Stimulated activated naive B cell treated with anti-CD40 and anti-IgM and Interleukin-4, amounts not matched to agents 10 μg/mL and 1 μg/mL and 100 μg/mL, for 72 hours (primary cell): ENCODE data around the gene GJD4.
A peak's percentile ranks its signal among the peaks of the same experiment; 100 is the strongest.

Experiments
- ATAC-seq, 2 donors: fragments of 150-1000 bp; cut with Tn5 transposase; replicated peaks; 2 replicates each; pipeline ENCODE4 v1.10.0; 2021; ENCODE audit warnings: moderate library complexity in 1 of 2
- DNase-seq: peaks from one replicate; pipeline ENCODE4 v3.0.0; 2021
- H3K27ac Mint-ChIP-seq: one replicate; pipeline ENCODE4 v1.8.0; 2022; ENCODE audit warnings: mild to moderate bottlenecking, mixed read lengths
- H3K27me3 Mint-ChIP-seq, 2 donors: one replicate each; pipeline ENCODE4 v1.8.0; 2022; ENCODE audit warnings: mixed read lengths in 2 of 2
- H3K36me3 Mint-ChIP-seq, 2 donors: one replicate each; pipeline ENCODE4 v1.8.0; 2022; ENCODE audit warnings: mixed read lengths in 2 of 2, mild to moderate bottlenecking in 1 of 2
- H3K4me1 Mint-ChIP-seq, 2 donors: one replicate each; pipeline ENCODE4 v1.8.0; 2022; ENCODE audit warnings: mixed read lengths in 2 of 2, mild to moderate bottlenecking in 1 of 2
- H3K4me3 Mint-ChIP-seq, 2 donors: one replicate each; pipeline ENCODE4 v1.8.0; 2022; ENCODE audit warnings: mild to moderate bottlenecking in 2 of 2, mixed read lengths in 2 of 2, moderate library complexity in 1 of 2
- H3K9me3 Mint-ChIP-seq, 2 donors: one replicate each; pipeline ENCODE4 v1.8.0; 2022; ENCODE audit warnings: mixed read lengths in 2 of 2, mild to moderate bottlenecking in 1 of 2

GJD4 gene

DNA sequence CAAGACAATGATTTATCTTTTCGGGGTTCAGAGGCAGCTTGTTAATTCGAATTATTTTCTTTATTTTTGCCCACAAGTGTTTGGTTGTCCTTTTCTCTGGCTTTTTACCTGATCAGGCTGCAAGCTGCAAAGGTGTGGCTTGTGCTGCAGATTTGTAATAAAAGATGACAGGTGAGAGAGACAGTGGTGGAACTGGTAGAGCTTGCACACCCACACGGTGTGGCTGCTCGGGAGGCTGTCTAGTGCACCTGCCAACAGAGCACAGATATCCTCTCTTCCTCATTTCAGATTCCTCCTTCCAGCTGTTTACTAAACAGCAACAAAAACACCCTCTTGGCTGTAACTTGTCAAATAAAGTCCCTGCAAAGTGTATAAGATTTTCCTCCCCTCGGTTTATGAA is 9.2 kb downstream of the GJD4 start:
- Mint-ChIP-seq H3K36me3 (peaks cover 4 to 7% of the 10 kb centered on the region in 2 donors), H3K9me3 (peaks cover 7 to 10% of the 10 kb centered on the region in 2 donors), H3K27me3 (peaks cover 29 to 63% of the 10 kb centered on the region in 2 donors), H3K4me1 (no peaks in the 10 kb centered on the region), H3K4me3 (no peak overlapping the region), H3K27ac (no peak overlapping the region)
- ATAC-seq (no peak), DNase-seq (no peak)

DNA sequence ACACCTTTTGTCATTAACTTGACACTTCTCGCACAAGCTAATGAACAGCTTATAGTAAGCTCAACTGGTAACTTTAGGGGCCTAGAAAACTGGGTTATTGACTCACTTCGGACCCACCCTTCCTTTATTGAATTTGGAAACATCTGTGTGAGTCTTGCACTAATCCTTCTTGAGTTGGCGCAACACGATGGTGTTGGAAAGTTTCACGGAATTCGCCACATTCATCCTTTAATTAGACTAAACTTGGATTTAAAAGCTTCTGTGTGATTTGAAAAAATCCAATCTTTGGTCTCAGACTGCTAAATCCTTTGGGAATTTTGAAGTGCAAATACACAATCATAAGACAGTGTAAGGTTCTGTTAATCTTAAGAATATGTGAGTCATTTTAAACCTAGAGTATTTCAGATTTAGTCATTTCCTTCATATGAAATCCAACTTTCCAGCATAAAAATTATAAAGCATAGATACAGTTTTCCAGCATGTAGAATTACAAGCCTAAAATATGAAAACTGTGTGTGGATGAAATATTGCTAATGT is 21.9 kb downstream of the GJD4 start:
- peaks cover 21 to 28% of the 10 kb centered on the region in 2 donors for H3K27me3 Mint-ChIP-seq
- H3K36me3 Mint-ChIP-seq, result no peaks in the 10 kb centered on the region
- peaks cover 0 to 2% of the 10 kb centered on the region in 2 donors for H3K9me3 Mint-ChIP-seq

DNA sequence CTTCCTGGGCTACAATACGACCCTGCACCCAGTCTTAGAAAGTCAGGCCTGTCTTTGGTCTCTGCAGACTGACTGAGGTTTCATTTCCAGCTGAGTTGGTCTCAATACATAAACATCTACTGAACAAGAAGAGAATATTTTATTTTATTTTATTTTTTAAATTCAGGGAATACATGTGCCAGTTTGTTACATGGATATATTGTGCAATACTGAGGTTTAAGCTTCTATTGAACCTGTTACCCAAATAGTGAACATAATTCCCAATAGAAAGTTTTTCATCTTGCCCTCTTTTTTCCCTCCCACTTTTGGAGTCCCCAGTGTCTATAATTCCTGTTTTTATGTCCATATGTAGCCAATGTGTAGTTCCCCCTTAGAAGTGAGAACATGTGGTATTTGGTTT is 26.3 kb downstream of the GJD4 start:
- DNase-seq (no peak), ATAC-seq (no peak)
- H3K36me3 Mint-ChIP-seq, result no peaks in the 10 kb centered on the region
- no peak overlapping the region for H3K27ac Mint-ChIP-seq
- no peak overlapping the region for H3K4me3 Mint-ChIP-seq
- H3K4me1 Mint-ChIP-seq, result peaks cover 0 to 4% of the 10 kb centered on the region in 2 donors
- peaks cover 26 to 46% of the 10 kb centered on the region in 2 donors for H3K27me3 Mint-ChIP-seq
- H3K9me3 Mint-ChIP-seq, result peaks cover 0 to 2% of the 10 kb centered on the region in 2 donors

More for the DNA sequence above, 21.9 kb downstream of the GJD4 start:
- Mint-ChIP-seq H3K4me1 (no peaks in the 10 kb centered on the region), H3K27ac (no peak overlapping the region), H3K4me3 (no peak overlapping the region)
- no peak for ATAC-seq
- no peak for DNase-seq

DNA sequence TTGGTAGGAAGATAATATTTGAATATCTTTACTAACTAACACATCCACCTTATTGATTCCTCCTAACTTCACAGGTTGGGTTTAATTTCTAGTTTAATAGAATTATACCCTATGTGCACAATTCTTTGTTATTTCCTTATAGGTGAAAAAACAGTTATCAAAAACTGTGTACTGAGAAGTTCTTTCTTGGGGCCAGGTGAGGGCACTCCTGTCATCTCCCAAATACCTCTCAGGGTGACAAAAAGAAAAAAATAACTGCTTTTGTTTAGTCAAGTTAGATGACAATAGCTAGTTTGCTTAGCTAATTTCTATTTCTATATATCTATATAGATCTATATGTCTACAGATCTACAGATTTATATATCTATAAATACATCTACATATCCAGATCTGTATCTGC is 26.9 kb downstream of the GJD4 start:
- Mint-ChIP-seq H3K4me3 (no peak overlapping the region), H3K9me3 (peaks cover 0 to 2% of the 10 kb centered on the region in 2 donors), H3K27ac (no peak overlapping the region), H3K4me1 (peaks cover 0 to 4% of the 10 kb centered on the region in 2 donors), H3K36me3 (no peaks in the 10 kb centered on the region), H3K27me3 (peaks cover 24 to 51% of the 10 kb centered on the region in 2 donors)
- no peak for DNase-seq
- ATAC-seq, result no peak

DNA sequence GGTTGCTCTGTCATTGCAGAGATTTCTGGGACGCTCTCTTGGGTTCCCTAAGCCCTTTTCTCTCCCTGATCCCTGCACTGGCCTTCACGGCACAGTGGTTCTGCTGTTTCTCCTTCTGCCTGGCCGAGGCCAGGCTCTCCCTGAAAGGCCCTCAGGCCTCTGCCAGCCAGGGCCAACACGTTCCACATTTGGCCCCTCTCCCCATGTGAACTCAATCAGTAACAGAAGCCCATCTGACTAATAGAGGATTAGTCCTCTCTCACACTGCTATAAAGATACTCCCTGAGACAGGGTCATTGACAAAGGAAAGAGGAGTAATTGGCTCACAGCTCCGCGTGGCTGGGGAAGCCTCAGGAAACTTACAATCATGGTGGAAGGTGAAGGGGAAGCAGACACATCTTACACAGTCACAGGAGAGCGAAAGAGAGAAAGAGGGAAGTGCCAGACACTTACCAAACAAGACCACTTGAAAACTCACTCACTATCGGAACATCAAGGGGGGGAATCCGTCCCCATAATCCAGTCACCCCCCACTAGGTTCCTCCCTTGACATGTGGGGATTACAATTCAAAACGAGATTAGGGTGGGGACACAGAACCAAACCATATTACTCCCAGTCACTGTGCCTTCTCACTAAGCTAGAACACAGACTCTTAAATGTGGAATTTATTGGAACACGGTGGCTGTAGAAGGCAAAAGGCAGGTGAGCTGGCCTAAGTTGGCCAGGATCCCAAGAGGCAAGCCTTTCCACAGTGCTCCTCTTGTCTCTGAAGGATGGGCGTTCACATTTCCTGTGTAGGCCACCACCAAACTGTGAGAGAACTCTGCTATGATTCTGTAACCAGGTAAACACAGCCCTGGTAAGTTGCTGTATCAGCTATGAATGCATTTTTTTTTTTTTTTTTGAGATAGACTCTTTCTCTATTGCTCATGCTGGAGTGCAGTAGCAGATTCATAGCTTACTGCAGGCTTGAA is 28.2 kb downstream of the GJD4 start:
- H3K4me1 Mint-ChIP-seq, result peaks cover 0 to 4% of the 10 kb centered on the region in 2 donors
- H3K27me3 Mint-ChIP-seq, result peaks cover 32 to 56% of the 10 kb centered on the region in 2 donors
- H3K27ac Mint-ChIP-seq, result no peak overlapping the region
- H3K9me3 Mint-ChIP-seq, result peaks cover 0 to 2% of the 10 kb centered on the region in 2 donors
- ATAC-seq, result no peak
- H3K36me3 Mint-ChIP-seq, result no peaks in the 10 kb centered on the region
- DNase-seq, result no peak
- no peak overlapping the region for H3K4me3 Mint-ChIP-seq

DNA sequence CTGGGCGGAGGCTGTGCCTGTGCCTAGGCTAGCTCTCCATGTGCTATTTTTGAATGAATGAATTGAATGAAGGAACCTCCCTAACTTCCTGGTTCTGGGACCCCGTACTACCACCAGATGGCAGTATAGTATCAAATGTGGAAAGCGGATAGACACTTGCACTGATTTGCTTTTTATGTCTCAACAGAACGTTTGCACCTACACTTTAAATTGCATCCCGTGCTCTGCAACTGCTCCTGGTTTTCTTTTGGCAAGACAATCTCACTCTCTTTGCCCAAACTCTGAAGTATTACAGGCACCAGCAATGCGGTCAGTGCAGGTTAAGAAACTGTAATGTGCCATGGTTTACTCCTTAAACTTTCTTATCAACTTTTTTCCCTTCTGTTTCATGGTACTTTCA is 30.4 kb downstream of the GJD4 start:
- no peak overlapping the region for H3K27ac Mint-ChIP-seq
- H3K27me3 Mint-ChIP-seq, result peaks cover 34 to 52% of the 10 kb centered on the region in 2 donors
- no peaks in the 10 kb centered on the region for H3K36me3 Mint-ChIP-seq
- DNase-seq (peak; percentile 38), ATAC-seq (peak; percentile 88 to 95)
- H3K4me3 Mint-ChIP-seq, result no peak overlapping the region
- H3K4me1 Mint-ChIP-seq, result peaks cover 7 to 16% of the 10 kb centered on the region in 2 donors
- H3K9me3 Mint-ChIP-seq, result no peaks in the 10 kb centered on the region

DNA sequence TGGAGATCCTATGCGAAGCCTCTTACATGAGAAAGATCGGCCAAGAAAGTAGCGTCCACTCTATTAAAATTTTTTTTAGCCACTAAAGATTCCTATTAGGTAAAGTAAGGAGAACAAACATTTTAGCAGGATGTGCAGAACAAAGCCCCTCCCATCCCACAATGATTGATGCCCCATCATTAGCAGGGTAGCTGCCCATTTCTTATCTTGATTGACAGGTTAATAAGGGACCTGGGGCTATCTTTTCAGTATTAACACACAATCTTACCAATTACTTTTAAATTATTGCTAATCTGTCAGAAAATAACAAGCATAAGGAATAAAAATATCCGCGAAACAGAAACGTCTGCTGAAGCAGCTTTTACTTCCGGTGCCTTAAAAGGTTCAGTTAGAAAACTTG is 31.8 kb downstream of the GJD4 start:
- no peaks in the 10 kb centered on the region for H3K36me3 Mint-ChIP-seq
- H3K27ac Mint-ChIP-seq, result no peak overlapping the region
- H3K27me3 Mint-ChIP-seq, result peaks cover 34 to 54% of the 10 kb centered on the region in 2 donors
- H3K9me3 Mint-ChIP-seq, result no peaks in the 10 kb centered on the region
- no peak overlapping the region for H3K4me3 Mint-ChIP-seq
- ATAC-seq (no peak), DNase-seq (no peak)
- peaks cover 7 to 23% of the 10 kb centered on the region in 2 donors for H3K4me1 Mint-ChIP-seq

DNA sequence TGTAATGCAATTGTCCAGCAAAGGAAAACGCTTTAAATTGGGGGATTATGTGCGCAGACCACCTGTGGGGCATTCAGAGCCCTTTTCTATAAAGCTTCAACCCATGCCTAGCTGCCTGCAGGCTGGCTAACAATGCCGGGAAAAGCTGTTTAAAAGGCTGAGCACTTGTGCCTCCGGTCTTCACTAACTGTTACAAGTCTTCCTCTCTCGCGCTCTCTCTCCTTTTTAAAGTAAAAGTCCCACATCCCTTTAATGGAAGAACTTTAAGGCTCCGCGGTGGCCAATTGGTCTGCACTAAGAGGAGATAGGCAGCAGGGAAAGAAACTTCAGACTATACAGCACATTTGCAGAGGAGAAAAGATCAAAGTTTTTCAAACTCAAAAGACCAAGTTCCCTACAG is 32.3 kb downstream of the GJD4 start:
- H3K27ac Mint-ChIP-seq, result no peak overlapping the region
- DNase-seq, result no peak
- H3K9me3 Mint-ChIP-seq, result no peaks in the 10 kb centered on the region
- no peak overlapping the region for H3K4me3 Mint-ChIP-seq
- peaks cover 9 to 27% of the 10 kb centered on the region in 2 donors for H3K4me1 Mint-ChIP-seq
- no peak for ATAC-seq
- H3K36me3 Mint-ChIP-seq, result no peaks in the 10 kb centered on the region
- peaks cover 38 to 59% of the 10 kb centered on the region in 2 donors for H3K27me3 Mint-ChIP-seq

DNA sequence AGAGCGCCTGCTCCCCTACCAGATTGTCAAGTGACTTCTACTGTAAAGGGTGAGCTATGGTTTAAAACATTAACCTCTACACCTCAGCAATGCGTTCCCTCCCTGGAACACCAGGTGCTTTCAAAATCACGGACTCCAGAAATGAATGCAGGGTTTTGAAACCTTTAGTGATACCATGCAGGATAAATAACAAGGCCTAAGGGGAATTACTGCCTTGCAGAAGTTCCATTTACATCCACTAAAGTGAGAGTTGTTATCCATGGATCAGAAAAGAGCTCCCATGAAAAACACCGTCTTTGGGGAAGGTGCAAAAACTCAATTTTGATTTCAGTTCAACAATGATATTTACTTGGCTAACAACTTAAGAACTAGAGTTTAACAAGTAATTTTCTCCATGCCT is 33.0 kb downstream of the GJD4 start:
- Mint-ChIP-seq H3K36me3 (no peaks in the 10 kb centered on the region), H3K27ac (no peak overlapping the region), H3K9me3 (no peaks in the 10 kb centered on the region), H3K27me3 (peaks cover 36 to 61% of the 10 kb centered on the region in 2 donors), H3K4me3 (no peak overlapping the region), H3K4me1 (peaks cover 9 to 34% of the 10 kb centered on the region in 2 donors)
- ATAC-seq (no peak), DNase-seq (no peak)

DNA sequence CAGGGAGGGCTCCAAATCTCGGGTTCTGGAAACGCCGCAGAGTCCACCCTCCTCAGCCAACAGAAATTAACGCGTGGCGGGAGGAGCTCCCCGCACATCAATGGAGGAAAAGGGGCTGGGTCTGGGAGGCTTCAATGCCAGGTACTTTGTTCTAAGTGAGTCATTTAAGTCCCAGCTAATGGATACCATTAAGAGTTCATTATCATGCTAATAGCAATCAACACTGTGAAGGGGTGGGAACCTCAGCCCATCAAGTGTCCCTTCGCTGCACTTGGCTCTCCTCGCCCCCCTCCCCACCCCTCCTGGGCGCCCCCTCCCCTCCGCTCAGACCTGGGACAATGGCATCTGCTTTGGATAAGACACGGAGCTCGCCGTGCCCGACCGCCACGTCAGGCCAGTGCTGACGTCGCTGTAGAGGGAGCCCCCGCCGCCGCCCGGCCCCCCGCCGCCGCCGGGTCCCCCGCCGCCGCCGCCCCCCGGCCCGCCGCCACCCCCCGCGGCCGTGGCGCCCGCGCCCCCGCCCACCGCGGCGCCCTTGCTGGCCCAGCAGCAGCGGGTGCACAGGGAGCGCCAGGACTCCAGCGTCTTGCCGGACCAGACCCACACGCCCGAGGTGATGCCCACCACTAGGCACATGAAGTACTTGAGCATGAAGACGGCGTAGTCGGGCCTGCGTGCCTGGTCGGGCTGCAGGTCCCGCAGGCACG is 34.0 kb downstream of the GJD4 start:
- Mint-ChIP-seq H3K27me3 (peaks cover 41 to 69% of the 10 kb centered on the region in 2 donors), H3K4me3 (peak overlapping the region; percentile 69 to 73), H3K36me3 (no peaks in the 10 kb centered on the region), H3K9me3 (no peaks in the 10 kb centered on the region), H3K4me1 (peaks cover 16 to 44% of the 10 kb centered on the region in 2 donors), H3K27ac (no peak overlapping the region)
- DNase-seq (no peak), ATAC-seq (no peak)

DNA sequence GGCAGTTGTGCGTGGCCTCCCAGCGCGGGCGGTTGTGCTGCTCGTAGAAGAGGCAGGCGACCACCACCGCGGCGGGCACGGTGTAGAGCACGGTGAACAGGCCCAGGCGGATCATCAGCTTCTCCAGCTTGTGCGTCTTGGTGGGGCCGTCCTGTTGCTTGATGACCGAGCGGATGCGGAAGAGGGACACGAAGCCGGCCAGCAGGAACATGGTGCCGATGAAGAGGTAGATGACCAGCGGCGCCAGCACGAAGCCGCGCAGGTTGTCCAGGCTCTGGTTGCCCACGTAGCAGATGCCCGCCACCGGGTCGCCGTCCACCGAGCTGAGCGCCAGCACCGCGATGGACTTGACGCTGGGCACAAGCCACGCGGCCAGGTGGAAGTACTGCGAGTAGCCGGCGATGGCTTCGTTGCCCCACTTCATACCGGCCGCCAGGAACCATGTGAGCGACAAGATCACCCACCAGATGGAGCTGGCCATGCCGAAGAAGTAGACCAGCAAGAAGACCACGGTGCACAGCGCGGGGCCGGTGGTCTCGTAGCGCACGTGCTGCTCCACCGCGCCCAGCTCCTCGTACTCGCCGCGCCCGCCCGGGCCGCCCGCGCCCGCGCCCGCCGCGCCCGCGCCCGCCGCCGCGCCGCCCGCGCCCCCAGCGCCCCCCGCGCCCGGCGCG is 34.7 kb downstream of the GJD4 start:
- no peaks in the 10 kb centered on the region for H3K36me3 Mint-ChIP-seq
- peaks cover 40 to 73% of the 10 kb centered on the region in 2 donors for H3K27me3 Mint-ChIP-seq
- DNase-seq (no peak), ATAC-seq (no peak)
- peaks cover 17 to 45% of the 10 kb centered on the region in 2 donors for H3K4me1 Mint-ChIP-seq
- H3K27ac Mint-ChIP-seq, result no peak overlapping the region
- H3K9me3 Mint-ChIP-seq, result no peaks in the 10 kb centered on the region
- peak overlapping the region; percentile 83 to 87 for H3K4me3 Mint-ChIP-seq

DNA sequence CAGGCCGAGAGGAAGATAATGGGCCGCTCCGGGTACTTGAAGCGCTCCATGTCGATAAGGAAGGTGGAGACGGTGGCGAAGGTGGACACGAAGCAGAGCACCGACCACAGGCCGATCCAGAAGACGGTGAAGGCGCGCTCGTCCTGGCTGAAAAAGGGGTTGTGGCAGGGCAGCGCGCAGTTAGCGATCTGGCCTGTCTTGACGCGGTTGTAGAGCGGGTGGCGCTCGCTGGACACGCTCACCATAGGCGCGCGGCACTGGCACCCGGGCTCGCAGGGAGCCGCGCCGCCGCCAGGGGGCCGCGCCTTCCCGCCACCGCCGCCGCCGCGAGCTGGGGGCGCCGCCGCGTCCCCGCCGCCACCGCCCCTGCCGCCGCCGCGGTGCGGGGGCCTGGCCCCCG is 35.3 kb downstream of the GJD4 start:
- Mint-ChIP-seq H3K4me3 (peak overlapping the region; percentile 83 to 87), H3K4me1 (peaks cover 17 to 45% of the 10 kb centered on the region in 2 donors), H3K27ac (no peak overlapping the region), H3K27me3 (peaks cover 38 to 73% of the 10 kb centered on the region in 2 donors), H3K9me3 (no peaks in the 10 kb centered on the region), H3K36me3 (no peaks in the 10 kb centered on the region)
- peak; percentile 51 to 64 for ATAC-seq
- DNase-seq, result peak; percentile 4

DNA sequence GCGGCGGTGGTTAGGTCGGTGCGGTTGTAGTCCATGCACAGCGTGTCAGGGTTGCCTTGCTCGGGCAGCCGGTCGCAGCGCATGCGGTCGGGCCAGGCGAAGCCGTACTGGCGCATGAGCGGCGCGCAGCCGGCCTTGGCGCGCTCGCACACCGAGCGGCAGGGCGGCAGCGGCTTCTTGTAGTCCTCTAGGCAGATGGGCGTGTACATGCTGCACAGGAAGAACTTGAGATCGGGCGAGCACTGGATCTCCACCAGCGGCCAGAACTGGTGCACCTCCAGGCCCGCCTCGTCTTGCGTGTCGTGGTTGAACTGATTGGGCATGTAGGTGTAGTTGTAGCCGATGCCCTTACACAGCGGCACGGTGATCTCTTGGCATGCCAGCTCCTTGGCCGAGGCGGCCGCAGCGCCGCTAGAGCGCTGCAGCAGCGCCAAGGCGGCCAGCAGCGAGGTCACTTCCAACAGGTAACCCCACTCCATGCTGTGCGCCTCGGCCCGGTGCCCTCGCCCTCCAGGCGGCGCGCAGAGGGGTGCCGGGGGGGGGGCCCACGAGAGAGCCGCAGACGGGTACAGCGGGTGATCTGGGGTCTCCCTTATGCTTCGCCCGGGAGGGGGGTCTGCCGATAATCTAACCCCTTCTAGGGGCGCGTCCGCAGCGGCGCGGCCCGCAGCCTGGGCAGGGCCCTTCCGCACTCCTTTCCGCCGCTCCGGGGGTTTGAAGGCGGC is 36.0 kb downstream of the GJD4 start:
- no peaks in the 10 kb centered on the region for H3K9me3 Mint-ChIP-seq
- peak; percentile 53 to 59 for ATAC-seq
- H3K36me3 Mint-ChIP-seq, result no peaks in the 10 kb centered on the region
- peaks cover 34 to 73% of the 10 kb centered on the region in 2 donors for H3K27me3 Mint-ChIP-seq
- peak overlapping the region; percentile 80 to 88 for H3K4me3 Mint-ChIP-seq
- H3K27ac Mint-ChIP-seq, result no peak overlapping the region
- peaks cover 17 to 41% of the 10 kb centered on the region in 2 donors for H3K4me1 Mint-ChIP-seq
- peak; percentile 38 for DNase-seq
